Memory B cell (primary cell): ENCODE measurements around the gene LMBR1.

Source experiments
- ATAC-seq: fragments of 150-1000 bp; cut with Tn5 transposase; 2 replicates; pipeline ENCODE4 v1.10.0; 2021; ENCODE audit warnings: low read depth, mild to moderate bottlenecking, moderate library complexity
- DNase-seq, 2 donors: peaks; one replicate each; pipeline ENCODE4 v3.0.0; 2022; ENCODE audit warnings: low spot score in 2 of 2
- H3K27ac Mint-ChIP-seq: one replicate; pipeline ENCODE4 v1.8.0; 2022; ENCODE audit warnings: mild to moderate bottlenecking, moderate library complexity, mixed read lengths
- H3K27me3 Mint-ChIP-seq: one replicate; pipeline ENCODE4 v1.8.0; 2022; ENCODE audit warnings: mixed read lengths
- H3K36me3 Mint-ChIP-seq: one replicate; pipeline ENCODE4 v1.8.0; 2022; ENCODE audit warnings: mild to moderate bottlenecking, mixed read lengths
- H3K4me1 Mint-ChIP-seq: one replicate; pipeline ENCODE4 v1.8.0; 2022; ENCODE audit warnings: mixed read lengths
- H3K4me3 Mint-ChIP-seq: one replicate; pipeline ENCODE4 v1.8.0; 2022; ENCODE audit warnings: mild to moderate bottlenecking, moderate library complexity, mixed read lengths
- H3K9me3 Mint-ChIP-seq: one replicate; pipeline ENCODE4 v1.8.0; 2022; ENCODE audit warnings: mixed read lengths

Gene LMBR1

GRCh38 chr7:156684251-156684650 lies 208.7 kb downstream of the LMBR1 start:
- H3K4me3 Mint-ChIP-seq: no peak overlapping the region
- no peaks in the 10 kb centered on the region for H3K27me3 Mint-ChIP-seq
- DNase-seq (no peak), ATAC-seq (no peak)
- H3K9me3 Mint-ChIP-seq: no peaks in the 10 kb centered on the region
- peak overlapping the region; percentile 31 for H3K27ac Mint-ChIP-seq
- H3K36me3 Mint-ChIP-seq: peaks cover 24% of the 10 kb centered on the region
- H3K4me1 Mint-ChIP-seq: no peaks in the 10 kb centered on the region

GRCh38 chr7:156682928-156683327 lies 210.1 kb downstream of the LMBR1 start:
- H3K36me3 Mint-ChIP-seq: peaks cover 28% of the 10 kb centered on the region
- ATAC-seq: no peak
- H3K9me3 Mint-ChIP-seq: no peaks in the 10 kb centered on the region
- H3K27ac Mint-ChIP-seq: no peak overlapping the region
- H3K4me3 Mint-ChIP-seq: no peak overlapping the region
- no peaks in the 10 kb centered on the region for H3K27me3 Mint-ChIP-seq
- DNase-seq: no peak
- H3K4me1 Mint-ChIP-seq: no peaks in the 10 kb centered on the region

GRCh38 chr7:156680281-156680680 lies 212.7 kb downstream of the LMBR1 start:
- no peaks in the 10 kb centered on the region for H3K9me3 Mint-ChIP-seq
- ATAC-seq: no peak
- no peak overlapping the region for H3K4me3 Mint-ChIP-seq
- no peak overlapping the region for H3K27ac Mint-ChIP-seq
- no peaks in the 10 kb centered on the region for H3K4me1 Mint-ChIP-seq
- no peaks in the 10 kb centered on the region for H3K27me3 Mint-ChIP-seq
- peaks cover 33% of the 10 kb centered on the region for H3K36me3 Mint-ChIP-seq
- no peak for DNase-seq

- DNase-seq: no peak
- peaks cover 31% of the 10 kb centered on the region for H3K36me3 Mint-ChIP-seq
- H3K4me3 Mint-ChIP-seq: no peak overlapping the region
- H3K27me3 Mint-ChIP-seq: no peaks in the 10 kb centered on the region
- H3K9me3 Mint-ChIP-seq: no peaks in the 10 kb centered on the region
- H3K4me1 Mint-ChIP-seq: no peaks in the 10 kb centered on the region
- H3K27ac Mint-ChIP-seq: no peak overlapping the region
- no peak for ATAC-seq
Observed at GRCh38 chr7:156677374-156678054, 215.5 kb downstream of the LMBR1 start.

GRCh38 chr7:156676263-156676662 lies 216.7 kb downstream of the LMBR1 start:
- no peaks in the 10 kb centered on the region for H3K27me3 Mint-ChIP-seq
- DNase-seq: no peak
- H3K36me3 Mint-ChIP-seq: peaks cover 25% of the 10 kb centered on the region
- ATAC-seq: no peak
- no peak overlapping the region for H3K4me3 Mint-ChIP-seq
- no peaks in the 10 kb centered on the region for H3K4me1 Mint-ChIP-seq
- no peaks in the 10 kb centered on the region for H3K9me3 Mint-ChIP-seq
- no peak overlapping the region for H3K27ac Mint-ChIP-seq

- ATAC-seq (no peak), DNase-seq (no peak)
- Mint-ChIP-seq H3K27me3 (no peaks in the 10 kb centered on the region), H3K4me3 (no peak overlapping the region), H3K27ac (no peak overlapping the region), H3K4me1 (no peaks in the 10 kb centered on the region), H3K9me3 (no peaks in the 10 kb centered on the region), H3K36me3 (peaks cover 26% of the 10 kb centered on the region)
Observed at GRCh38 chr7:156675721-156676120, 217.3 kb downstream of the LMBR1 start.

- no peak for DNase-seq
- no peak overlapping the region for H3K4me3 Mint-ChIP-seq
- no peak for ATAC-seq
- no peaks in the 10 kb centered on the region for H3K4me1 Mint-ChIP-seq
- H3K27ac Mint-ChIP-seq: no peak overlapping the region
- H3K9me3 Mint-ChIP-seq: no peaks in the 10 kb centered on the region
- peaks cover 25% of the 10 kb centered on the region for H3K36me3 Mint-ChIP-seq
- H3K27me3 Mint-ChIP-seq: no peaks in the 10 kb centered on the region
Observed at GRCh38 chr7:156673902-156674301, 219.1 kb downstream of the LMBR1 start.

GRCh38 chr7:156673454-156673853 lies 219.5 kb downstream of the LMBR1 start:
- H3K9me3 Mint-ChIP-seq: no peaks in the 10 kb centered on the region
- H3K27ac Mint-ChIP-seq: no peak overlapping the region
- ATAC-seq (no peak), DNase-seq (no peak)
- H3K27me3 Mint-ChIP-seq: no peaks in the 10 kb centered on the region
- H3K36me3 Mint-ChIP-seq: peaks cover 20% of the 10 kb centered on the region
- no peaks in the 10 kb centered on the region for H3K4me1 Mint-ChIP-seq
- H3K4me3 Mint-ChIP-seq: no peak overlapping the region

- no peak for DNase-seq
- no peaks in the 10 kb centered on the region for H3K27me3 Mint-ChIP-seq
- no peak overlapping the region for H3K27ac Mint-ChIP-seq
- H3K4me1 Mint-ChIP-seq: no peaks in the 10 kb centered on the region
- H3K4me3 Mint-ChIP-seq: no peak overlapping the region
- no peaks in the 10 kb centered on the region for H3K9me3 Mint-ChIP-seq
- H3K36me3 Mint-ChIP-seq: peaks cover 13% of the 10 kb centered on the region
- no peak for ATAC-seq
Observed at GRCh38 chr7:156669035-156669828, 223.8 kb downstream of the LMBR1 start.

GRCh38 chr7:156668130-156668741 lies 224.7 kb downstream of the LMBR1 start:
- no peak for ATAC-seq
- no peaks in the 10 kb centered on the region for H3K9me3 Mint-ChIP-seq
- H3K27ac Mint-ChIP-seq: peak overlapping the region; percentile 56

GRCh38 chr7:156667110-156667426 lies 225.9 kb downstream of the LMBR1 start:
- Mint-ChIP-seq H3K27me3 (no peaks in the 10 kb centered on the region), H3K9me3 (no peaks in the 10 kb centered on the region), H3K36me3 (peaks cover 11% of the 10 kb centered on the region), H3K27ac (no peak overlapping the region), H3K4me1 (no peaks in the 10 kb centered on the region), H3K4me3 (no peak overlapping the region)
- DNase-seq: no peak
- ATAC-seq: no peak

More at GRCh38 chr7:156668130-156668741, 224.7 kb downstream of the LMBR1 start:
- H3K36me3 Mint-ChIP-seq: peaks cover 11% of the 10 kb centered on the region
- no peaks in the 10 kb centered on the region for H3K4me1 Mint-ChIP-seq
- no peaks in the 10 kb centered on the region for H3K27me3 Mint-ChIP-seq
- no peak for DNase-seq
- H3K4me3 Mint-ChIP-seq: no peak overlapping the region

GRCh38 chr7:156666368-156667109 lies 226.4 kb downstream of the LMBR1 start:
- no peak for ATAC-seq
- H3K4me1 Mint-ChIP-seq: no peaks in the 10 kb centered on the region
- H3K27ac Mint-ChIP-seq: no peak overlapping the region
- peaks cover 11% of the 10 kb centered on the region for H3K36me3 Mint-ChIP-seq
- no peaks in the 10 kb centered on the region for H3K9me3 Mint-ChIP-seq
- DNase-seq: no peak
- H3K4me3 Mint-ChIP-seq: no peak overlapping the region
- no peaks in the 10 kb centered on the region for H3K27me3 Mint-ChIP-seq

GRCh38 chr7:156665101-156665500 lies 227.9 kb downstream of the LMBR1 start:
- Mint-ChIP-seq H3K27me3 (no peaks in the 10 kb centered on the region), H3K36me3 (peaks cover 6% of the 10 kb centered on the region)
- DNase-seq: no peak

GRCh38 chr7:156662277-156662676 lies 230.7 kb downstream of the LMBR1 start:
- H3K4me1 Mint-ChIP-seq: peaks cover 2% of the 10 kb centered on the region
- no peak overlapping the region for H3K27ac Mint-ChIP-seq
- DNase-seq (no peak), ATAC-seq (no peak)
- H3K4me3 Mint-ChIP-seq: no peak overlapping the region
- no peaks in the 10 kb centered on the region for H3K9me3 Mint-ChIP-seq
- no peaks in the 10 kb centered on the region for H3K36me3 Mint-ChIP-seq
- peaks cover 1% of the 10 kb centered on the region for H3K27me3 Mint-ChIP-seq

More at GRCh38 chr7:156665101-156665500, 227.9 kb downstream of the LMBR1 start:
- H3K4me3 Mint-ChIP-seq: no peak overlapping the region
- no peaks in the 10 kb centered on the region for H3K9me3 Mint-ChIP-seq
- no peaks in the 10 kb centered on the region for H3K4me1 Mint-ChIP-seq
- no peak for ATAC-seq
- H3K27ac Mint-ChIP-seq: no peak overlapping the region
